GM12892 (cell line): ENCODE measurements around the gene BAHD1.

ENCODE experiments used
- POLR2A ChIP-seq: IDR thresholded peaks from 2 replicates; pipeline ENCODE4 v1.6.1; 2011; ENCODE audit warnings: low read depth, low read length, control low read depth
- TAF1 ChIP-seq: IDR thresholded peaks from 2 replicates; pipeline ENCODE4 v1.6.1; 2011; ENCODE audit warnings: low read depth, mild to moderate bottlenecking, control low read depth, low read length, borderline replicate concordance

DNA sequence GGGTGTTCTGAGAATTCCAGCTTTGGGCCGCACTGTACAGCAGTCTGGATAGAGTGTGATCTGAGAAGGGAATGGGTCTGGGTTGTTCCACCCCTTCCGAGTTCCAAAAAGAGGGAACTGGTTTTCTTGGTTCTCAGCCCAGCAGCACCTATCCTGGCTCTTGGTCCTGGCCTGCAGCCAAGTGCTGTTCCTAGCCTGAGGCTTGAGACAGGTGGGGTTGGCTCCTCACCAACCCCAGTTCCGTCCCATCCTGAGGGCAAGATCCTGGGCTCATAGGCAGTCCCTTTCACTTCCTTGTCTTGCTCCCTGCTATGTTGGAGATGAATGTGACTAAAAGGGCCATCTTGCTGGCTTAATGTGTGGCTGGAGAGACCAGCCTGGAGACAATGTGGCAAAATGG is 20.0 kb upstream of the BAHD1 start:
- TF ChIP-seq TAF1 = no peak
- TF ChIP-seq POLR2A = no peak
